T-helper 1 cell treated with Interleukin-12 subunit alpha and Interleukin-12 subunit beta and Interleukin-4 antibody, amounts not matched to agents 30 ng/mL and 1 ng/mL, for 36 hours (primary cell): ENCODE results near the gene SLC16A8. TPM values are rescaled to one million over a fixed set of nuclear protein-coding genes. Genes with fewer than 3 reads are reported as not detected.

Source experiments
- intact Hi-C: fragments of 100-400 bp; cut with micrococcal nuclease; formaldehyde crosslinking; loops from one replicate; pipeline ENCODE4 v1.15.1; 2024
- total RNA-seq: library from RNA; stranded (reverse); gene quantifications from 2 replicates; pipeline ENCODE4 v1.2.3, GENCODE V29; 2022

The SLC16A8 gene
- total RNA-seq, 1 donor from 2014 or later: not detected

DNA sequence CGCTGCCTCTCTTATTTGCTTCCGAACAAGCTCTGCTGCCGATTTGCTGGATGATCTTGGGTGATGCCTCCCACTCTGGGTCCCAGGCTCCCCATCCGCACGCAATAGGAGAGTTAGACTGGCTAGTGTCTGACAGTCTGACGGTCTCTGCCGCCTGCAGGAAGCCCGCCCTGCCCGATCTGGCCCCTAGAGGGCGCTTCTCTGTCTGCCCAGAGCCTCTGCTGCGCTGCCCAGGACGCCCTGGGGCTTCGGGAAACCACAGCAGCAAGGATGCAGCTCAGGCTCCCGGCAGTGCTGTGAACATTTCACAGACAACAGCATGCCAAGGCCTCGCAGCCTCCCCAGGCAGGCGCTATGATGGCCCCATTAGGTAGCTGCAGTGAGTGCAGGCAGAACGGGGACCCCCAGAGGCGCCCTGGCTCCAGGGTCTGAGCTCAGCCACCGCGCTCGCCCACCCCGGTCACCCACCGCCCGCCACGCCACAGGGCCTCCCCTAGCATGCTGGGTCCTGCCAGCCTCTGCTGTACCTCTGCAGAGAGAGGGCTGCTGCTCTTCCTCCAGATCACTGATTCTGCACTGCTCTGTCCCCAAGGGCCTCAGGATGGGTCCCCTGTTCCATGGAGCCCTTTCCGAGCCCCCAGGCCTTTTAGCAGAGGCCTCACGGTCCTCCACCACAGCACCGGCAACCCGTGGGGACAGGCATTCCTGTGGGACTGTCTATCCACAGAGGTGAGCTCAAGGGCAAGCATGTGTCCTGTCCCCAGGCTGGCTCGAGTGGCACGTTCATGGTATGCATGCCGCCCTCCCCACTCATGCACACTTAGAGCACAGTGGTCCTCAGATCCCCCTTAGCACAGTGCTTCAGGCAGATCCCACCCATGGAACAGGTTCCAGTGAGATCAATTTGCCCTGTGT is 30.8 kb upstream of the SLC16A8 start:
- intact Hi-C loops: loop anchor here (2.0 to 5.0 kb wide), 2 partner anchors 88 to 238 kb away; partner anchors contain the start of gene MAFF

DNA sequence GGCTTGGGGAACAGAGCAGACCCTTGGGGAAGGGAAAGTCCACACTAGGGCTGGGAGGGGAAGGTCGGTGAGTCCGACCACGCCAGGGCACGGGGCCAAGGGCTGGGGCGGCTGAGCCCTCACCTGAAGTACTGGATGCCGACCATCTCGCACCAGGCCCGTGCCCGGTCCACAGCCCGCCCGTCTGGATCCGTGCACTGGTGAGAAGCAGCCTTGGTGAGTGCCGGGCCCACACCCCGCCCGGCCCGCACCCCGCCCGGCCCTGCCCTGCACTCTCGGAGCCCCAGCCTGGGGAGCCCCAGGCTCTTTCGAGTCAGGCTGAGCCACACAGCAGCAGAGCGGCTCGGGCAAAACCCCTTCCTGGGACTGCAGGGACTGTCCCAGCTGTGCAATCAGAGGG is 28.4 kb upstream of the SLC16A8 start:
- intact Hi-C loops: loop anchor here (5.0 kb wide), 1 partner anchor 90 kb away; the partner anchor contains the start of gene MAFF

- intact Hi-C loops: loop anchor here (5.0 kb wide), 1 partner anchor 90 kb away; the partner anchor contains the start of gene MAFF
Measured at GRCh38 chr22:38111925-38112355, 28.0 kb upstream of the SLC16A8 start.

GRCh38 chr22:38110863-38111852 is 27.2 kb upstream of the SLC16A8 start:
- intact Hi-C loops: loop anchor here (5.0 kb wide), 1 partner anchor 91 kb away; the partner anchor contains the start of gene MAFF

GRCh38 chr22:38110008-38110862 is 26.3 kb upstream of the SLC16A8 start, which contains the start of gene BAIAP2L2:
Gene BAIAP2L2 (minus strand): TSS chr22:38110684. CDS start chr22:38110525, 159 bp downstream.
- intact Hi-C loops: loop anchor here (5.0 kb wide), 1 partner anchor 92 kb away; the partner anchor contains the start of gene MAFF

DNA sequence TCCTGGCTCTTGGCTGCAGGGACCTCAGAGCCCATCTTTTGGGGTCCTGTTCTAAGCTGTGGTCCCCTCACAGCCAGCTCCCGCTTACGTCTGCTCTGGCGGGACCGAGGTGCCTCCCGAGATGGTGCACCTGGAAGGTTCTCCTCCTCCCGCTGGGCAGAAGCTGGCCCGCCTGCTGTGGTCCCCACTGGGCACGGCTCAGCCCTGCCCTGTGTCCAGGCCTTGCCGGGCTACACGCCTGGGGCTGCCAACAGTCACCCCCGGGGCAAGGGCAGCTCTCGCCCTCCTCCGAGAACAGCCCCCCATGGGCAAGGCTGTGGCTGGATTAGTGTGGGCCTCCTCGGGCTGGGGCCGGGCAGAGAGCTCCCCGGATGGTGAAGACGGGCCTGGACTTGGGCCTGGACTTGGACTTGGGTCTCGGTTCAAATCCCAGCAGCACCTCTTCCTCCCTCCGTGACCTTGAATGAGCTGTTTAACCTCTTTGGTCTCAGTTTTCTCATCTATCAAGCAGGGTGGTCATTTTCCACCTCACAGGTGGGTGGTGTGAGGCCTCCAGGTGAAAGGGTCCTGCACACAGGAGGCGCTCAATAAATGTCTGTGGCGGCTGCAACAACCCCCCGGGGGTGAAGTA is 25.5 kb upstream of the SLC16A8 start:
- intact Hi-C loops: loop anchor here (5.0 kb wide), 1 partner anchor 93 kb away; the partner anchor contains the start of gene MAFF

GRCh38 chr22:38108561-38109319 is 24.8 kb upstream of the SLC16A8 start:
- intact Hi-C loops: no loop called here

GRCh38 chr22:38107692-38108515 is 23.9 kb upstream of the SLC16A8 start:
- intact Hi-C loops: no loop called here

- intact Hi-C loops: no loop called here
Measured at GRCh38 chr22:38106814-38107578, 23.0 kb upstream of the SLC16A8 start.

GRCh38 chr22:38104084-38104483 is 20.1 kb upstream of the SLC16A8 start:
- intact Hi-C loops: loop anchor here (5.0 kb wide), 1 partner anchor 468 kb away; the partner anchor contains the start of gene DMC1

DNA sequence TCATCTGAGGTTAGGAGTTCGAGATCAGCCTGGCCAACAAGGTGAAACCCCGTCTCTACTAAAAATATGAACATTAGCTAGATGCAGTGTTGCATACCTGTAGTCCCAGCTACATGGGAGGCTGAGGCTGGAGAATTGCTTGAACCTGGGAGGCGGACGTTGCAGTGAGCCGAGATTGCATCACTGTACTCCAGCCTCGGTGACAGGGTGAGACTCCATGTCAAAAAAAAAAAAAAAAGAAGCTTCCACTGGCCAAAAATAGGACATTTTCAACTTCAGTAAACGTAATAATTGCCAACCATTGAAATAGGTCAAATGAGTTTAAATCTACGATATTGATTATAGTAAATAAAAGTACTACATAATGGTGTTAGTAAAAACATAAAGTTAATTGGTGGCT is 19.7 kb upstream of the SLC16A8 start:
- intact Hi-C loops: loop anchor here (5.0 kb wide), 1 partner anchor 469 kb away; the partner anchor contains the start of gene DMC1

GRCh38 chr22:38098410-38099249 is 14.6 kb upstream of the SLC16A8 start:
- intact Hi-C loops: no loop called here

DNA sequence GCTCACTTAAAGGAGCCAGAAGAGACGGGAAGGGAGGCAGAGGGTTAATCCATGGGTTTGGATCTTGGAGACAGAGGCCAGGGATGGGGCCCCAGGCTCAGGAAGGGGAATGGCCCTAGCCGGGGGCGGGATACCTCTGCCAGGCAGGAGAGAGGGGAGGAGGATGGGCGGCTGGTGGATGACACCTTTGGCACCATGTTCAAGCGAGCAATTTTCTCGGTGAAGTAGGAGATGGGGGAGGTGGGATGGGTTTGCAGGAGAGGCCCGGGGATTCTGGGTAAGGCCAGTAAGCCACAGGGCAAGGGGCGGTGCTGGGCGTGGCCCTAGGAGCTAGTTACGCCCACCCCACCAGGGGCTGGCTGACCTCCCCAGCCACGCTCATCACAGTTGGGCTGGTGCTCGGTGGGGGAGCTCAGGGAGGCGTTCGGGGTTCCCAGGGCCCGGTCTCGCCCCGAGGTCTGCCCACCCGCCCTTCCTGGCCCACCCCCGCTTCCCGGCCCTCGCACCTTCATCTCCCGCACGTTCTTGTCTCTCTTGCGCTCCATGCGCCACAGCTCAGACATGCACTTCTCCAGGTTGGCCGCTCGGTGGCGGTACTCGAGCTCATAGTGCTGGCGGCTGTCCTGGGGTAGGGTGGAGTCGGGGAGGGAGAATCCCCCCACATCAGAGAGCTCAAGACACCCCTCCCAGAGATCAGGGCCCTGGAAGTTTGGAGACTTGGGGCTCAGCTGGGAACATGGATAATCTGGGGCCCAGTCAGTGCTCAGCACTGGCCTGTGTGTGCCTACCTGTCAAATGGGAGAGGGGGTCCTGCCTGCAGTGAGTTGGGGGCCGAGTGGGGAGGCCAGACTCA is 13.8 kb upstream of the SLC16A8 start:
- intact Hi-C loops: no loop called here

DNA sequence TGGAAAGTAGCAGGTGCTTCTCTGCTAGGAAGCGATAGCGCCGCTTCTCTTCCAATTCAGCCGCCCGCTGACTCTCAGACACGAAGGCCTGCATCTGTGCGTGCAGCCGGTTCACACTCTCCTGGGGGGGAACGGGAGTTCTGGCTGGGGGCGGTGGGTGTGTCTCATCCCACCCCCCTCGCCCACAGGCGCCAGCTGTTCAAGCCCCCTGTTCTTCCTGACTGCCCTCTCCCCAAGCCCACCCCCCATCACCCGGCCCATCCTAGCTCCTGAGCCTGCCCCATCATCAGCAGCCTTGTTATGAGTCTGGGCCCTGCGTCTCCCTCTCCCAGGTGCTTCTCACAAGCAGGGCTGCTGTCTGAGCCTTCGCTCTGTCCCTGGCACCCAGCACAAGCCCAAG is 13.1 kb upstream of the SLC16A8 start:
- intact Hi-C loops: no loop called here

- intact Hi-C loops: no loop called here
Measured at GRCh38 chr22:38089474-38089851, 5.5 kb upstream of the SLC16A8 start.
